LNCAP (cell line): ENCODE results near the gene LRSAM1.

Experiments used
- TF ChIP-seq, protein P1 (sequence below): fragments of 450-650 bp; IDR thresholded peaks from 2 replicates; pipeline ENCODE4 v1.5.1; 2017; ENCODE audit warnings: mild to moderate bottlenecking

The LRSAM1 gene

GRCh38 chr9:127506814-127507750 lies 55.8 kb downstream of the LRSAM1 start:
- TF ChIP-seq, protein P1, sequence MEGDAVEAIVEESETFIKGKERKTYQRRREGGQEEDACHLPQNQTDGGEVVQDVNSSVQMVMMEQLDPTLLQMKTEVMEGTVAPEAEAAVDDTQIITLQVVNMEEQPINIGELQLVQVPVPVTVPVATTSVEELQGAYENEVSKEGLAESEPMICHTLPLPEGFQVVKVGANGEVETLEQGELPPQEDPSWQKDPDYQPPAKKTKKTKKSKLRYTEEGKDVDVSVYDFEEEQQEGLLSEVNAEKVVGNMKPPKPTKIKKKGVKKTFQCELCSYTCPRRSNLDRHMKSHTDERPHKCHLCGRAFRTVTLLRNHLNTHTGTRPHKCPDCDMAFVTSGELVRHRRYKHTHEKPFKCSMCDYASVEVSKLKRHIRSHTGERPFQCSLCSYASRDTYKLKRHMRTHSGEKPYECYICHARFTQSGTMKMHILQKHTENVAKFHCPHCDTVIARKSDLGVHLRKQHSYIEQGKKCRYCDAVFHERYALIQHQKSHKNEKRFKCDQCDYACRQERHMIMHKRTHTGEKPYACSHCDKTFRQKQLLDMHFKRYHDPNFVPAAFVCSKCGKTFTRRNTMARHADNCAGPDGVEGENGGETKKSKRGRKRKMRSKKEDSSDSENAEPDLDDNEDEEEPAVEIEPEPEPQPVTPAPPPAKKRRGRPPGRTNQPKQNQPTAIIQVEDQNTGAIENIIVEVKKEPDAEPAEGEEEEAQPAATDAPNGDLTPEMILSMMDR, result no peak

- TF ChIP-seq, protein P1, result no peak
Measured at GRCh38 chr9:127507751-127508648, 56.7 kb downstream of the LRSAM1 start.

- TF ChIP-seq, protein P1, result no peak
Measured at GRCh38 chr9:127508901-127509260, 57.6 kb downstream of the LRSAM1 start.

DNA sequence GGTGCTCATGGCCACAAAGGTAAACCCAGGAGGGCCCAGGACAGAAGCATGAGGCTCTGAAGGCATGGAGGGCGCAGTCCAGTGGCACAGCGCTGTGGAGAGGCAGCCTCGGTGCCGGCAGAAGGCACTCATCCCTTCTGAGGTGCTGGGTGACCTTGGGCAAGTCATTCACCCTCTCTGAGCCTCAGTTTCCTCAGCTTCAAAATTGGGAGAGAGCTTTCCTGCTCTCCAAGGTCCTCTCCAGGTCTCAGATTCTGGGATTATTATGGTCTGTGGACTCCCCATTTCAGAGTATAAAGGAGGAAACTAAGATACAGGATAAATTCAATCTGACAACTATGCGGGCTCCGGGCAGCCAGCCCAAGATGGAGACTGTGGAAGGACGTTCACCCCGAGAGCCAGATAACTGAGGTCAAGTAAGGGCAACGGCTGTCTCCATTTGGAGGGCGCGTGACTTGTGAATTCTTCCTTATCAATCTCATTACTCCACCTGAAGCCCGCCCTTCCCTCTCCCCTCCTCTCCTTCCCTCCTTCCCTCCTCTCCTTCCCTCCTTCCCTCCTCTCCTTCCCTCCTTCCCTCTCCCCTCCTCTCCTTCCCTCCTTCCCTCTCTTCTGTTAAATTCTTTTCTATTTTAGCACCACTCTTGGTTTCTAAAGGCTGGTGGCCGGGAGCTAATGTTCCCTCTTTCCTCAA lies 58.1 kb downstream of the LRSAM1 start:
- TF ChIP-seq, protein P1, result no peak

- TF ChIP-seq, protein P1, result no peak
Measured at GRCh38 chr9:127509955-127510299, 58.6 kb downstream of the LRSAM1 start.

DNA sequence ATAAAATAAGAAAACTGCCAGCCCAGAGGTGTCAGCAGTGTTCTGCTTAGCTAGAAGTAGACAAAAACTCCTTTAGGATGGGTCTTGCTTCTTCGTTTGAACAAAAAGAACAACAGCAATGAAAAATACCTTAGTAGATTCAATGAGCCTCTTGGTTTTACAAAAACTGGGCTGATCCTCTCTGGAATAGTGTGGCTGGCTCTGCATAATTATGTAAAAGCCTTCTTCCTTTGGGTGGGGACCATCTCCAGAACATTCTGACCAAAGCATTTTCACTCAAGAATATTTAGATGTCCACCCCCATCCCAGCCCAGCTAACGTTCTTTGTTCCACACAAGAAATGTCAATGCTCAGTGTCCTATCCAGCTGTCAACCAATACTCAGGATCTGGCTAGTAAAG lies 63.2 kb downstream of the LRSAM1 start:
- TF ChIP-seq, protein P1, result no peak
